Panc1 (cell line): ENCODE data around the gene ACOX3. TPM values are rescaled to one million over a fixed set of nuclear protein-coding genes. Genes with fewer than 3 reads are reported as not detected.
"Not testable (repeated sequence)": the region's sequence is repeated elsewhere in the genome, so short reads cannot be mapped to it uniquely, and the experiment has no call there.

Source experiments
- ATAC-seq: fragments of 200-7000 bp; cut with Tn5 transposase; 2 replicates; pipeline ENCODE4 v1.9.1; 2020; ENCODE audit warnings: mild to moderate bottlenecking, moderate library complexity
- BruUV-seq: library from RNA; stranded (reverse); fragments of 400-500 nt; replicated peaks from 2 replicates; lab custom pipeline; 2021; lab: Mats Ljungman, UMichigan
- CTCF ChIA-PET: fragments of 300-600 bp; sonication (Branson Sonifier 250); formaldehyde crosslinking; loops from one replicate; lab custom pipeline; 2022; ENCODE audit warnings: antibody characterized with exemption; lab: Charles Lee
- POLR2A ChIA-PET: fragments of 300-600 bp; sonication (Branson Sonifier 250); formaldehyde crosslinking; loops from one replicate; lab custom pipeline; 2022; ENCODE audit warnings: antibody characterized with exemption; lab: Charles Lee
- DNase-seq: peaks from one replicate; pipeline ENCODE4 v3.0.0-alpha.2; 2010; ENCODE audit warnings: low read depth, low spot score
- H3K27ac ChIP-seq: 2 replicates; pipeline ENCODE4 v1.5.1; 2011; ENCODE audit warnings: mild to moderate bottlenecking, low read length, inconsistent platforms
- H3K27me3 ChIP-seq: fragments of 200-500 bp; sonication (Bioruptor generic); 2 replicates; pipeline ENCODE4 v1.6.0; 2014; ENCODE audit warnings: low read length, inconsistent platforms; ENCODE audit not compliant: control insufficient read depth, insufficient read depth
- H3K36me3 ChIP-seq: fragments of 200-500 bp; sonication (Bioruptor generic); 2 replicates; pipeline ENCODE4 v1.5.1; 2014; ENCODE audit warnings: inconsistent platforms, mild to moderate bottlenecking, low read length, moderate library complexity; ENCODE audit not compliant: control insufficient read depth, insufficient read depth
- H3K4me1 ChIP-seq: 2 replicates; pipeline ENCODE4 v1.5.1; 2011; ENCODE audit warnings: inconsistent platforms, mild to moderate bottlenecking, low read length, moderate library complexity; ENCODE audit not compliant: control insufficient read depth, insufficient read depth
- H3K4me3 ChIP-seq, 2 experiments: 2 replicates each; pipeline ENCODE4 v1.5.1; 2011 to 2012; ENCODE audit warnings: low read depth in 2 of 2, low read length in 2 of 2, mild to moderate bottlenecking in 2 of 2, inconsistent platforms in 1 of 2, moderate library complexity in 1 of 2
- H3K9me3 ChIP-seq: fragments of 200-500 bp; sonication (Bioruptor generic); 2 replicates; pipeline ENCODE4 v1.5.1; 2014; ENCODE audit warnings: low read depth, mild to moderate bottlenecking, inconsistent platforms, low read length, moderate library complexity; ENCODE audit not compliant: control insufficient read depth, insufficient read depth
- POLR2AphosphoS5 ChIP-seq: IDR thresholded peaks from 2 replicates; pipeline ENCODE4 v1.6.1; 2012; ENCODE audit warnings: mild to moderate bottlenecking, low read depth, low read length, moderate library complexity
- SIN3A ChIP-seq: IDR thresholded peaks from 2 replicates; pipeline ENCODE4 v1.6.1; 2012; ENCODE audit warnings: low read depth, mild to moderate bottlenecking, low read length, moderate library complexity, borderline replicate concordance; ENCODE audit not compliant: insufficient read depth
- TCF7L2 ChIP-seq: IDR thresholded peaks from 2 replicates; pipeline ENCODE4 v1.6.1; 2011; ENCODE audit warnings: mild to moderate bottlenecking, low read depth, low read length, inconsistent platforms
- in situ Hi-C: cut with HindIII; loops from 2 replicates; pipeline ENCODE4 v1.10.0; 2016; ENCODE audit warnings: low sequenced_read_pairs, low pct_unique_long_range_greater_than_20kb
- intact Hi-C: fragments of 100-400 bp; cut with micrococcal nuclease; formaldehyde crosslinking; loops from one replicate; pipeline ENCODE4 v1.10.0; 2022; ENCODE audit not compliant: unreplicated experiment
- total RNA-seq: library from RNA; stranded (reverse); gene quantifications from one replicate; pipeline ENCODE4 v1.2.1, GENCODE V29; 2021; ENCODE audit not compliant: unreplicated experiment
- TF ChIP-seq, protein P1 (sequence below): fragments of 450-650 bp; IDR thresholded peaks from 2 replicates; pipeline ENCODE4 v1.5.1; 2017; ENCODE audit warnings: mild to moderate bottlenecking
- TF ChIP-seq, protein P2 (sequence below), 2 experiments: IDR thresholded peaks; 2 replicates each; pipeline ENCODE4 v1.6.1; 2011 to 2012; ENCODE audit warnings: low read depth in 2 of 2, control low read depth in 1 of 2, low read length in 1 of 2, mild to moderate bottlenecking in 1 of 2, moderate library complexity in 1 of 2; ENCODE audit not compliant: insufficient read depth in 1 of 2

ACOX3 gene
- total RNA-seq, 1 experiment from 2014 or later: 15.4 TPM

DNA sequence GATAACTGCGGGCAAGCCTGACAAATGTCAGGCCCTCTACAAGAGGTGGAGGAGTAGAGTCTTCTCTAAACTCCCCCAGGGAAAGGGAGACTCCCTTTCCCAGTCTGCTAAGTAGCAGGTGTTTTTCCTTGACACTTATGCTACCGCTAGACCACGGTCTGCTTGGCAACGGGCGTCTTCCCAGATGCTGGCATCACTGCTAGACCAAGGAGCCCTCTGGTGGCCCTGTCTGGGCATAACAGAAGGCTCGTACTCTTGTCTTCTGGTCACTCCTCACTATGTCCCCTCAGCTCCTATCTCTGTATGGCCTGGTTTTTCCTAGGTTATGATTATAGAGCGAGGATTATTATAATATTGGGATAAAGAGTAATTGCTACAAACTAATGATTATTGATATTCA is 33.6 kb downstream of the ACOX3 start:
- H3K27ac ChIP-seq, POLR2A ChIA-PET, H3K4me3 ChIP-seq, BruUV-seq, H3K27me3 ChIP-seq, H3K4me1 ChIP-seq, H3K9me3 ChIP-seq, DNase-seq, ATAC-seq, H3K36me3 ChIP-seq, in situ Hi-C loops: not testable (repeated sequence)
- TF ChIP-seq, protein P1, sequence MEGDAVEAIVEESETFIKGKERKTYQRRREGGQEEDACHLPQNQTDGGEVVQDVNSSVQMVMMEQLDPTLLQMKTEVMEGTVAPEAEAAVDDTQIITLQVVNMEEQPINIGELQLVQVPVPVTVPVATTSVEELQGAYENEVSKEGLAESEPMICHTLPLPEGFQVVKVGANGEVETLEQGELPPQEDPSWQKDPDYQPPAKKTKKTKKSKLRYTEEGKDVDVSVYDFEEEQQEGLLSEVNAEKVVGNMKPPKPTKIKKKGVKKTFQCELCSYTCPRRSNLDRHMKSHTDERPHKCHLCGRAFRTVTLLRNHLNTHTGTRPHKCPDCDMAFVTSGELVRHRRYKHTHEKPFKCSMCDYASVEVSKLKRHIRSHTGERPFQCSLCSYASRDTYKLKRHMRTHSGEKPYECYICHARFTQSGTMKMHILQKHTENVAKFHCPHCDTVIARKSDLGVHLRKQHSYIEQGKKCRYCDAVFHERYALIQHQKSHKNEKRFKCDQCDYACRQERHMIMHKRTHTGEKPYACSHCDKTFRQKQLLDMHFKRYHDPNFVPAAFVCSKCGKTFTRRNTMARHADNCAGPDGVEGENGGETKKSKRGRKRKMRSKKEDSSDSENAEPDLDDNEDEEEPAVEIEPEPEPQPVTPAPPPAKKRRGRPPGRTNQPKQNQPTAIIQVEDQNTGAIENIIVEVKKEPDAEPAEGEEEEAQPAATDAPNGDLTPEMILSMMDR: peak; percentile 77
- intact Hi-C loops: loop anchor here (10.0 kb wide), 1 partner anchor 232 kb away; no protein-coding TSS in a partner anchor
- CTCF ChIA-PET: interaction anchor here (1.2 kb wide), 1 partner anchor 230 kb away, joined by 3 read pairs; no protein-coding TSS in a partner anchor

DNA sequence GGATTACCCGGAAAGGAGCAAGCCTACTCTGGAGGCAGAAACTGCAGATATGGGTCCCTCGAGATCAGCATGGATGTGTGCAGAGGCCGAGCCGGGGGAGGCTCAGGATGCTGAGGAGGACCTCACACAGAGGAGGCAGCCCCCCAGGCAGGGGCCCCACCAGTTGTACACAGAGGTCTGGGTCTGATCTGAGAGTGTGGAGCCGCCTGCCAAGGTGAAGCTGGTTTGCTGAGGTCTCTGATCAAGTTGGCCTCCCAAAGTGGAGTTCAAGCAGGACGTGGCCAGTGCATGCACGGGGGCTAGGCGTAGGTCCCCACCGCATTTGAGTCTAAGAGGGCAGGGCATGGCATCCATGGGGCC is 35.0 kb downstream of the ACOX3 start:
- no TSS peak for BruUV-seq
- no peaks in the 10 kb centered on the region for H3K27me3 ChIP-seq
- ATAC-seq (no peak), DNase-seq (no peak)
- H3K27ac ChIP-seq: no peak overlapping the region
- H3K4me1 ChIP-seq: no peaks in the 10 kb centered on the region
- intact Hi-C loops (loop anchor here (10.0 kb wide), 1 partner anchor 231 kb away; no protein-coding TSS in a partner anchor), in situ Hi-C loops (no loop called here)
- H3K36me3 ChIP-seq: no peaks in the 10 kb centered on the region
- TF ChIP-seq, protein P1: no peak
- TF ChIP-seq, protein P2, sequence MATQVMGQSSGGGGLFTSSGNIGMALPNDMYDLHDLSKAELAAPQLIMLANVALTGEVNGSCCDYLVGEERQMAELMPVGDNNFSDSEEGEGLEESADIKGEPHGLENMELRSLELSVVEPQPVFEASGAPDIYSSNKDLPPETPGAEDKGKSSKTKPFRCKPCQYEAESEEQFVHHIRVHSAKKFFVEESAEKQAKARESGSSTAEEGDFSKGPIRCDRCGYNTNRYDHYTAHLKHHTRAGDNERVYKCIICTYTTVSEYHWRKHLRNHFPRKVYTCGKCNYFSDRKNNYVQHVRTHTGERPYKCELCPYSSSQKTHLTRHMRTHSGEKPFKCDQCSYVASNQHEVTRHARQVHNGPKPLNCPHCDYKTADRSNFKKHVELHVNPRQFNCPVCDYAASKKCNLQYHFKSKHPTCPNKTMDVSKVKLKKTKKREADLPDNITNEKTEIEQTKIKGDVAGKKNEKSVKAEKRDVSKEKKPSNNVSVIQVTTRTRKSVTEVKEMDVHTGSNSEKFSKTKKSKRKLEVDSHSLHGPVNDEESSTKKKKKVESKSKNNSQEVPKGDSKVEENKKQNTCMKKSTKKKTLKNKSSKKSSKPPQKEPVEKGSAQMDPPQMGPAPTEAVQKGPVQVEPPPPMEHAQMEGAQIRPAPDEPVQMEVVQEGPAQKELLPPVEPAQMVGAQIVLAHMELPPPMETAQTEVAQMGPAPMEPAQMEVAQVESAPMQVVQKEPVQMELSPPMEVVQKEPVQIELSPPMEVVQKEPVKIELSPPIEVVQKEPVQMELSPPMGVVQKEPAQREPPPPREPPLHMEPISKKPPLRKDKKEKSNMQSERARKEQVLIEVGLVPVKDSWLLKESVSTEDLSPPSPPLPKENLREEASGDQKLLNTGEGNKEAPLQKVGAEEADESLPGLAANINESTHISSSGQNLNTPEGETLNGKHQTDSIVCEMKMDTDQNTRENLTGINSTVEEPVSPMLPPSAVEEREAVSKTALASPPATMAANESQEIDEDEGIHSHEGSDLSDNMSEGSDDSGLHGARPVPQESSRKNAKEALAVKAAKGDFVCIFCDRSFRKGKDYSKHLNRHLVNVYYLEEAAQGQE (IDR thresholded peaks at IDR 0.05; ENCODE audit: insufficient read depth in 1 of 2, low read depth in 2 of 2, low read length in 1 of 2): no peak
- no peak for TF ChIP-seq SIN3A
- no peak for TF ChIP-seq POLR2AphosphoS5
- no peak for TF ChIP-seq TCF7L2
- H3K9me3 ChIP-seq: no peaks in the 10 kb centered on the region
- ChIA-PET CTCF (no interaction called here), POLR2A (no interaction called here)
- H3K4me3 ChIP-seq: no peak overlapping the region
